HG03039 (cell line): ENCODE measurements around the gene PLCB2.

Experiments
- ATAC-seq: cut with Tn5 transposase; IDR thresholded peaks from one replicate; pipeline ENCODE4 v1.9.1; 2021; ENCODE audit warnings: mild to moderate bottlenecking, moderate library complexity; ENCODE audit not compliant: unreplicated experiment

Gene PLCB2

GRCh38 chr15:40252141-40252437 is 55.6 kb downstream of the PLCB2 start:
- no peak for ATAC-seq

GRCh38 chr15:40251486-40252140 is 56.1 kb downstream of the PLCB2 start:
- ATAC-seq: no peak

GRCh38 chr15:40250771-40251483 is 56.8 kb downstream of the PLCB2 start:
- ATAC-seq: no peak

- ATAC-seq: no peak
These were observed 57.5 kb downstream of the PLCB2 start for GRCh38 chr15:40250304-40250656.

- no peak for ATAC-seq
These were observed 58.0 kb downstream of the PLCB2 start for GRCh38 chr15:40249477-40250303.

GRCh38 chr15:40248006-40248783 is 59.5 kb downstream of the PLCB2 start:
- ATAC-seq: no peak

- no peak for ATAC-seq
These were observed 60.2 kb downstream of the PLCB2 start for GRCh38 chr15:40247406-40247971.

- no peak for ATAC-seq
These were observed 61.0 kb downstream of the PLCB2 start for GRCh38 chr15:40246496-40247280.

GRCh38 chr15:40245666-40246450 is 61.9 kb downstream of the PLCB2 start:
- no peak for ATAC-seq

GRCh38 chr15:40244961-40245523 is 62.7 kb downstream of the PLCB2 start:
- ATAC-seq: no peak

- ATAC-seq: no peak
These were observed 64.5 kb downstream of the PLCB2 start for GRCh38 chr15:40243126-40243810.

GRCh38 chr15:40242601-40243000 is 65.1 kb downstream of the PLCB2 start:
- no peak for ATAC-seq

- ATAC-seq: no peak
These were observed 65.5 kb downstream of the PLCB2 start for GRCh38 chr15:40242213-40242599.

- ATAC-seq: no peak
These were observed 66.2 kb downstream of the PLCB2 start for GRCh38 chr15:40241269-40242212.

- no peak for ATAC-seq
These were observed 67.0 kb downstream of the PLCB2 start for GRCh38 chr15:40240619-40241221.

GRCh38 chr15:40239693-40240618 is 67.8 kb downstream of the PLCB2 start:
- ATAC-seq: no peak
